SK-N-MC (cell line): ENCODE data around the gene DDAH2.

Experiments
- EZH2 ChIP-seq: fragments of 200-600 bp; sonication (generic); IDR thresholded peaks from one replicate; pipeline ENCODE4 v1.6.1; 2017; ENCODE audit warnings: antibody characterized with exemption
- FOXP2 ChIP-seq: optimal IDR thresholded peaks from 2 replicates; pipeline ENCODE3; 2011; ENCODE audit warnings: mild to moderate bottlenecking, moderate library complexity; ENCODE audit not compliant: insufficient read depth; ENCODE audit errors: extremely low read length, control extremely low read depth
- POLR2AphosphoS5 ChIP-seq: IDR thresholded peaks from 2 replicates; pipeline ENCODE4 v1.6.1; 2012; ENCODE audit warnings: mild to moderate bottlenecking, low read depth, low read length, borderline replicate concordance

- TF ChIP-seq POLR2AphosphoS5, result no peak
- TF ChIP-seq EZH2, result no peak
- TF ChIP-seq FOXP2, result no peak
Observed at GRCh38 chr6:31692886-31693285, 36.2 kb downstream of the DDAH2 start.
